ENCODE results near the gene CAMK1D.
"Not testable (repeated sequence)": the region's sequence is repeated elsewhere in the genome, so short reads cannot be mapped to it uniquely, and the experiment has no call there.

Gene CAMK1D

GRCh38 chr10:12431151-12432101 is 82.1 kb downstream of the CAMK1D start:
- no peak for DNase-seq

DNA sequence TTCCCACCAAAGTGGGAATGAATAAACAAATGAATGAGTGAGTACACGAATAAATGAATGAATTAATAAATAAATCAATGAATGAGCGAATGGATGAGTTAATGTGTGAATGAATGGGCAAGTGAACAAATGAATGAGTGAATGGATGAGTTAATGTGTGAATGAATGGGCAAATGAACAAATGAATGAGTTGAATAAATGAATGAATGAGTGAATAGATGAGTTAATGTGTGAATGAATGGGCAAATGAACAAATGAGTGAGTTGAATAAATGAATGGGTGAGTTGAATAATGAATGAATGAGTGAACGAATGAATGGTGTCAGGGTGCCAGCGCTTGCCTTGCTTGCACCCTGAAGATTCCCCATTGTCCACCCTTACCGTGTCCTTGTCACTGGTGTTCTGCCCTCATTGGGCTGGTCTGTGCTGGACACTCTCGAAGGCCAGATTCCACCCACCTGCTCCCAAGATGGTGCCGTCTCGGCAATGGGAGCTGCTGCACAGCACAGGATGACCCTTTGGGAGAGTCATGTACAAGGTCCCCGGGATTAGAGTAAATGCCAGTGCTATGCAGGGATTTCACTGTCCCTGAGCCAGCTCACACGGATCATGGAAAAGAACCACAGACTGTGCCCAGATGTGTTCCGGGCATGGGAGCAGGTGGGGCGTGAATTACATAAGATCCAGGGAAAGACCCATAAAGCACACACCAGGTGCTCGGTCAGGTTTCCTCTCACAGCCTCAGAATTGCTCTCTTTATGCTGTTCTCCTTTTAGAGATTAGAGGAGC is 83.2 kb downstream of the CAMK1D start:
- DNase-seq = no peak

- no peak for DNase-seq
Observed at GRCh38 chr10:12434277-12434676, 84.9 kb downstream of the CAMK1D start.

DNA sequence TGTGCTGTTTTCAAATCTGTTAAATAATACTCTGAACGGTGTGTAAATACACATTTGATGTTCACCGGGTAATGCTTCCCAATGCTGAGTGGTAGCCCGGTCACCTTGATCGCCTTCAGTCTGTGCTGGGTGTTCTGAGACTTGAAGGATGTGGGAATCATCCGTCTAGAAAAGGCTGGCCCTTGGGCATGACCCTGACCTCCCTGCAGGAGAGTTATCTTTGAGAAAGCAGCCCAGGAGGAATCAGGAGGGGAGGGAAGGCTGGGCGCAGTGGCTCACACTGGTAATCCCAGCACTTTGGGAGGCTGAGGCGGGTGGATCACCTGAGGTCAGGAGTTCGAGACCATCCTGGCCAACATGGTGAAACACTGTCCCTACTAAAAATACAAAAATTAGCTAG is 85.3 kb downstream of the CAMK1D start:
- DNase-seq = not testable (repeated sequence)

GRCh38 chr10:12435348-12435747 is 86.0 kb downstream of the CAMK1D start:
- no peak for DNase-seq

- no peak for DNase-seq
Observed at GRCh38 chr10:12438919-12439692, 89.8 kb downstream of the CAMK1D start.

GRCh38 chr10:12439767-12440166 is 90.4 kb downstream of the CAMK1D start:
- not testable (repeated sequence) for DNase-seq

GRCh38 chr10:12443026-12443425 is 93.7 kb downstream of the CAMK1D start:
- no peak for DNase-seq

DNA sequence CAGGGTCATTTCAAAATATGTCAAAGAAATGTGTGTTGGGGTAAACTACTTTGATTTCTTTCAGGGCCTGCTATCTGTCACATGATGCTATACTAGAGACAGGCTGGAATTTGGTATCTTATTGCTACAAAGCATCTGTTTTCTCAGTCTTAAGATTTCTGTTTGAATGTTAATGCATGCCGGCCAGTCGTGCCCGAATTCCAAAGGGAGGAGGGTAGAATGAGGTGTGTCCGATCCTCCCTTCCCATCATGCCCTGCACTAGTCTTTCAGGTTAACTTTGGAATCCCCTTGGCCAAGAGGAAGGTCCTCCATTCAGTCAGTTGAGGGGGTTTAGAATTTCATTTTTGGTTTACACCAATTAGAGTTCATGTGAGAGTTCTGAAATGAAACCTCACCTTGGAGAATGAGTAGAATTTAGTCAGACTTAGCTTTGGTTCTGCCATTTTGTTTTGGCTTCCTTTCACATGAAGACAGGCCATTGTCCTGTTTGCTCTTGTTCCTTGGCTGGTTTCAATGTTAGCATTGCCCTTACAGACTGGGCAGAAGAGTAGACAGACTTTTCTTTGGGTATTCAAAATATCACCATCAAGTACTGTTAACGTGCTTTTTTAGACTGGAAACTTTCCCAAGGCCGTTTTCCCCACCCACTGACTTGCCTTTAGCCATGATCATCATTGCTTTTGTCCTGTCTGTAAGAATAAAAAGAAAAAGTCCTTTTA is 95.8 kb downstream of the CAMK1D start:
- DNase-seq = no peak

GRCh38 chr10:12445701-12446334 is 96.5 kb downstream of the CAMK1D start:
- DNase-seq = no peak

GRCh38 chr10:12448340-12448728 is 99.0 kb downstream of the CAMK1D start:
- DNase-seq = no peak

GRCh38 chr10:12448729-12449391 is 99.5 kb downstream of the CAMK1D start:
- peak; percentile 59 for DNase-seq

GRCh38 chr10:12455318-12455717 is 106.0 kb downstream of the CAMK1D start:
- no peak for DNase-seq

GRCh38 chr10:12455766-12456165 is 106.4 kb downstream of the CAMK1D start:
- DNase-seq = no peak

DNA sequence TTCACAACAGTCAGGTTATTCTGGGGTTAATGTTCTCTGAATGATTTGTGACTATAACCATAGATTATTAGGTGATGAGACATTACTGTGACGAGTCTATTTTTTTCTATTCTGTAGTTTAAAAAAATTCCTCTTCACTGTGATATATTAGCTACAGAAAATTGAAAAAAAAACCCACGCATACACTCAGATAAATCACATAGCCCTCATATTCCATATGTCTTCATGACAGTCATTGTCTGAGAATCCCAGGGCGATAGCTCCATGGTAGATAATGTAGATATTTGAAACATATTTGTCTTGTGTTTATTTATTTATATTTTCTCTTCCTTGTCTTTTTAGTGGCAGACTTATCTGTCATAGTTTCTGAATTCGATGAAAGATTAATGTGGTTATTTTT is 110.0 kb downstream of the CAMK1D start:
- no peak for DNase-seq

DNA sequence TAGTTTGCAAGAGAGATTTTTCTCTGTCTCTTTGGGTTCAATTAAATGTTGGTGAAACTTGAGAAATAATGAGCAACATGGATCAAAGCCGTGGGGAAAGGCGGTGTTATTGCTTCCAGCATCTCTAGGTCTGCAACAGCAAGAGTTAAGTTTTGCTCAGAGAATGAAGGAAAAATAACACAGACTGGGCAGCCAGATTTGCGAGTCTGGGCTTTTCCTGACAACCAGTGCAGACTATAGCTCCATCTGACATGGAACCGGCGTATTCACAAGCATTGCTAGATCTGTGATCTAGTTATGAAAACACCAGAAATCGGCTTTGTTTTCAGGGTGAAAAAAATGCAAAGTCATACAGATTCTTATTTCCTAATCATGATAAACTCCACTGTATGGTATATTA is 110.4 kb downstream of the CAMK1D start:
- no peak for DNase-seq

GRCh38 chr10:12463459-12463838 is 114.1 kb downstream of the CAMK1D start:
- no peak for DNase-seq

DNA sequence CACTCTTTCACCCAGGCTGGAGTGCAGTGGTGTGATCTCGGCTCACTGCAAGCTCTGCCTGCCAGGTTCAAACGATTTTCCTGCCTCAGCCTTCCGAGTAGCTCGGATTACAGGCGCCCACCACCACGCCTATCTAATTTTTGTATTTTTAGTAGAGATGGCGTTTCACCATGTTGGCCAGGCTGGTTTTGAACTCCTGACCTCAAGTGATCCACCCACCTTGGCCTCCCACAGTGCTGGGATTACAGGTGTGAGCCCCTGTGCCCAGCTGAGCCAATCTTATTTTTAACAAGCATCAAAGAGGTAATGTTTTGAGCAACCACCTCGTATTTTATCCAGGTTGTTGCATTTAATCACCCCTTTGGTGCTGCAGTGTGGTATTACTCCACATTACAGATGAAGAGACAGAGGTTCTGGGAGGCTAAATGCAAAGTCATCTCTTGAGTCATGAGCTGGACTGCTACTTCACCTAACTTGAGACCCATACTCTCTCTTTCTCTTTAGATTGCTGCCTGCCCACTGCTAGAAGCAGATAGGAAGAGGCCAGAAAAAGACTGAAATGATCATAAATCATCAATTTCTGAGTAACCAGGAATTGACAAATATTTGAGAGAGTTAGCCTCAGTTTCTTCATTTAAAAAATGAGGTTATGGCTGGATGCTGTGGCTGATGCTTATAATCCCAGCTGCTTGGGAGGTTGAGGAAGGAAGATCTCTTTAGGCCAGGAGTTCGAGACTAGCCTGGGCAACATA is 116.2 kb downstream of the CAMK1D start:
- DNase-seq = no peak

GRCh38 chr10:12466704-12467305 is 117.5 kb downstream of the CAMK1D start:
- DNase-seq = no peak

GRCh38 chr10:12469345-12469744 is 120.0 kb downstream of the CAMK1D start:
- no peak for DNase-seq

Measured in T-helper 9 cell (primary cell).